HG03565 (cell line): Measurements from ENCODE around the gene KCNT1.
"Not testable (repeated sequence)": the region's sequence is repeated elsewhere in the genome, so short reads cannot be mapped to it uniquely, and the experiment has no call there.

Experiments used
- ATAC-seq: cut with Tn5 transposase; IDR thresholded peaks from one replicate; pipeline ENCODE4 v1.9.1; 2021; ENCODE audit warnings: mild to moderate bottlenecking, moderate library complexity; ENCODE audit not compliant: unreplicated experiment

The KCNT1 gene

DNA sequence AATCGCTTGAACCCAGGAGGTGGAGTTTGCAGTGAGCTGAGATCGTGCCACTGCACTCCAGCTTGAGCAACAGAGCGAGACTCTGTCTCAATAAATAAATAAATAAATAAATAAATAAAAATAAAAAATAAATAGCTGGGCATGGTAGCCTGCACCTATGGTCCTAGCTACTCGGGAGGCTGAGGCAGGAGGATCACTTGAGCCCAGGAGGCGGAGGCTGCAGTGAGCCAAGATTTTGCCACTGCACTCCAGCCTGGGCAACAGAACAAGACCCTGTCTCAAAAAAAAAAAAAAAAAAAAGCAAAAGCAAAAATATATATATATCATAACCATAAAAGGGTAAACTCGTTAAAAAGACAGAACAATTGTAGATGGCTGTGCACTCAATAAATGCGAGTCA lies 29.2 kb upstream of the KCNT1 start:
- not testable (repeated sequence) for ATAC-seq

DNA sequence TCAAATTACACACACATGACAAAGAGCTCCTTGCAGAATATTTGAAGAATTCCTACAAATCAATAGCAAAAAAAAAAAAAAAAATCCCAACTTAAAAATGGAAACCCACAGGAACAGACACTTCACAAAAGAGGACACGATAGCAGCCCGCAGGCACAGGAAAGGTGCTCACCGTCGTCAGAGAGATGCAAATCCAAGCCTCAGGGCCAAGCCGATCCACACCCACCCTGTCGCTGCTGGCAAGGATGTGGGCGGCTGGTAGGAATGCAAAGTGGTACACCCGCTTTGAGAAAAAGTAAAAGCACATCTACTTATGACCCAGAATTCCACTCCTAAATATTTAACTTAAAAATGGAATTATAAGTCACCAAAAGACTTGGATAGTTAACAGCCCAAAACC lies 28.0 kb upstream of the KCNT1 start:
- no peak for ATAC-seq

DNA sequence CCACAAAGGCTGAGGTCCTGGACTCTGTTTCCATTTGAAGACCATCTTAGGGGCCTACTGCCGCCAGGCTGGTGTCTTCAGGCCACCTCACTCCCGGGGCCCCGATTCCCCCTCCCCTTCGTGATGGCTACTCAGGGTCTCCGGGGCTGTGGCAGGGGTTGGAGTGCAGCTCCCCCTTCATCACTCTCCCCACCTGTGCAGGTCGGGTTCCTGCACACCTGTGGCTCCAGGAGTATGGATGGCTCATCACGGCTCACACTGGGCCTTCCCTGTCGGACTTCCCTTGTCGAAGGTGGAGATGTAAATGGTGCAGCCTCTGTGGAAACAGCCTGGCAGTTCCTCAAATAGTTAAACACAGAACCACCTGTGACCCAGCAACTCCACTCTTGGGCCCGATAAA lies 27.0 kb upstream of the KCNT1 start:
- no peak for ATAC-seq

DNA sequence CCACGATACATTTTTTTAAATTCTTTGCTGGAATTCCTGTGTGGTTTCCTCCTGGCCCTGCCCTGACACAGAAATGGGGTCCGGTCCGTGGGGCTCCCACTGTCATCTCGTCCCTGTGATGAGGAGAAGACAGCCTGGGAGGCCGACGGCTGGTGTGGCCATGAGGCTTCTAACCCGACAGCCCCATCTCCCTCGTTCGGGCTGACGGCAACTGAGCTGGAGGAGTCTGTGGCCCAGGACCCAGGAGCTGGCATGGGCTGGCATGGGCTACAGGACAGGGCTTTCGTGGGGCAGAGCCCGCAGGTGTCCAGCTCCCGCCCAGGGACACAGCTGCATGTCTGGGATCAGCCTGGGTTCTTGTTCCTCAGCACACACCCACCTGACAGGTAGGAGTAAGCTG lies 25.1 kb upstream of the KCNT1 start:
- no peak for ATAC-seq

DNA sequence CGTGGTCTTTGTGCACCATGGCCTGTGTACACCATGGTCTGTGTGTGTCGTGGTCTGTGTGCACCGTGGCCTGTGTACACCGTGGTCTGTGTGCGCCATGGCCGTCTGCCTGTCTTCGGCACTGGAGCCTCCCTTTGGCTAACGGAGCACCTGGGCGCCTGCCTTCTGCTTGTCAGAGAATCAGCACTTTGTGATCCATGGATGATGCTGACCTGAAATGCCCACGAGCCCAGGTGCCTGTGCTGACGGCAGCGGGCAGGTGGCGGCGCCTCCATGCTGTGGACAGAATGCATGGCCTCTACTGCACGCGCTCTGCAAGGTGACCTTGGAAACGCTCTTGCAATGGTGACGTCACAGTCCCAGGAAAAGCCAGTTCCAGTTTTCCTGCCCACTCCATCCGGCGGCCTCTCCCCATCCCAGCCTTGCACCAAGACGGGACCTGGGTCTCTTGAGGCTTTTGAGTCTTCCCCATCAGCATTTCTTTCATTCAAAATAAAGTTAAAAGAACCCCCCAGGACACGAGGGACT lies 24.3 kb upstream of the KCNT1 start:
- ATAC-seq, result no peak

DNA sequence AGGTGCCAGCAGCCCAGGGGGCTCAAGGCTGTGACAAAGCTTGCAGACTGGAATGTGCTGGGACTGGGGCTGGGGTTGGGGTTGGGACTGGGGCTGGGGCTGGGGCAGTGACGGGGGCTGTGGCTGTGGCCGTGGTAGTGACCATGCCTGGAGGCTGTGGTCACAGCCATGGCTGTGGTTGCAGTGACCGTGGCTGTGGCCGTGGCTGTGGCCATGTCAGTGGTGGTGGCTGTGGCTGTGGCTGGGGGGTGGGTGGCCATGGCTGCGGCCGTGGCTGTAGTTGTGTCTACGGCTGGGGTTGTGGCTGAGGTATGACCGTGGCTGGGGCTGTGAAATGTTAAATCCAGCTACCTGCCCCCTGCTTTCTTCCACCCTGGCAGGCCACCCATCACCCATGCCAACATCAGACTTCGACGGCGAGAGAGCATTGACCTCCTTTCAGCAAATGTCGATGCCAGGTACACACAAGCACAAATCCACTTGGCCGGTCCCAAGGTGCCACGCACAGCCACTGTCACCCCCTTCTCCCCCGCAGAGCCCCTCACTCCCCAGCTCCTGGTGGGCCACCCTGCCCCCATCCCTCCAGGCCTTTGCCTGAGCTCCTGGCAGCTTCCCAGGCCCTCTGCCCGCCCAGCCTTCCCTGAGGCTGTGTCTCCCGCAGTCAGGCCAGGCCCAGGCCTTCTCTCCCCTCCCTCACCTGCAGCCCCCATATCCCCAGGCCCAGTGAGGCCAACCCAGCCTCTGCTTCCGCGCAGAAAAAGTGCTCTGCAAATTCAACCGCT lies 23.6 kb upstream of the KCNT1 start:
- ATAC-seq, result no peak

DNA sequence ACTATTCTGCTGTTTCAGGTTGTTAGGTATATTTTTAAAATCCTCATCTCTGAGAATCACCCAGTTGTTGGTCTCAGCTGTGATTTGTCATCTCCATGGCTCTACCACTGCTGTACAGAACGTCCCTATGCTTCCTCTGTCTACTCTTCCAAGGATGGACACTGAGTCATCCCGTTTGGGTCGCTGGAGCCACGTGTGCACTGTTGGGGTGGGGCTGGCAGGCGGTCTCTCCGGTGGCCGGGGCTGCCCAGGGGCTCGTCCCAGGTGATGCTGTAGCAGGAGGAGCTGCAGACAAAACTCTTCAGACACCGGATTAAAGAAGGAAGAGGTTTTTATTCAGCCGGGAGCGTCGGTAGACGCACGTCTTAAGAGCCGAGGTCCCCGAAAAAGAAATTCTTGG lies 21.9 kb upstream of the KCNT1 start:
- no peak for ATAC-seq

DNA sequence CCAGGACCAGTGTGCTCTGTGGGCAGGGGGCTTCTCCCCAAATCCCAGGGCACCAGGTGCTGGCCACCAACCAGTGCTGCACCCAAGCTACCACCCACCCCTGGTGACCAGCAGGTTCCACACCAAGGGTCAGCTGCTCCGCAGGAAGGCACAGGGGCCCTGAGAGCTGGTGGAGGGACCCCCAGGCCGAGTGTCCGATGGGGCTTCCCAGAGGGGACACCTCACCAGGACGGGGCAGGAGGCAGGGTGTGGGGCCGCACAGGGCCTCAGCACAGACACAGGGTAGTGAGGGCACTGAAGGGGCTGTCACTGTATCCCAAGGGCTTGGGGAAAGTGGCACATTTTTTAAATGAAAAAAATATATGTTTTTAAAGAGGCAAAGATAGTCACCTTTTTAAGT lies 20.8 kb upstream of the KCNT1 start:
- no peak for ATAC-seq

DNA sequence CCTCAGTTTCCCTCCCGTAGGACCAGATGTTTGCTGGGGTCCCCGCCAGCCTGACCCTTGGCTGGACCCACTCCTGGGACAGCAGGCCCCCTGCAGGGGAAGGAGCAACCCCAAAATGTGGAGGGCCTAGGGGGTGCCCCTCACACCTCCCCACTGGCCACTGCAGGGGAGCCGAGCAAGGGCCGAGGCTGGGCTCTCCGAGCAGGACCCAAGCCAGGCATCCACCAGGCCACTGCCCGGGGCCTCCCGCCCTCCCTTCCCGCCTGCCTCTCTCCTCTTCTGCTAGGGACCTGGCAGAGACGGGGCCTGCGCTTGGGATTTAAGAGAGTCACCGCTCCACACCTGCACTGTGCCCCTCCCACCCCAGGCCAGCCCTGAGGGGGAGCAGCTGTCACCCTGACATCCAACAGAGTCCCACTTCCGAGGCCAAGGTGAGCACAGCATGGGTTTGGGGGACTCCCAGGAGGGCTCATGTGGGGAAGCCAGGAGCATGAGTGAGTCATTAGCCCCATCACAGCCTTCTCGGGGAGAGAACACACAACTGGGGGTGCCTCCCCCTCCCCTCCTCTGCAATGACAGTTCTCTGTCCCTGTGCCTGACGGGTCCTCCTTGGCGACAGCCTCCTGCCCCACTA lies 18.5 kb upstream of the KCNT1 start:
- no peak for ATAC-seq

DNA sequence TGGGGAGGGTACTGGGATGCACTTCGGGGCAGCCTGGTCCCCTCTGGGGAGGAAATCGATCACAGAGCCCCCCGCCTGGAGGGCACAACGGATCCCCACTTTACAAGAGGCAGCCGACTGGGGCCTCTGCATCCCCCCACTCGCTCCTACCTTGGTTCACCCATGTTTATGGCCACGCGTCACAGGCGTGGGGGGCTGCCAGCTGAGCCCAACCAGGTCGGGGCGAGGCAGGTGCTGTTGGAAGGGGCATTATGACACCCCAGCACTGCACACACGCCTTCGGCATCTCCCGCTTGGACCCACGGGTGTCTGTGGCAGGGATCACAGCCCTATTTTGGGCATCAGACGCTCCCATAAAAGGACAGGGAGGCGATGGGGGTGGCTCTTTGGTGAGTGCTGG lies 17.3 kb upstream of the KCNT1 start:
- no peak for ATAC-seq

DNA sequence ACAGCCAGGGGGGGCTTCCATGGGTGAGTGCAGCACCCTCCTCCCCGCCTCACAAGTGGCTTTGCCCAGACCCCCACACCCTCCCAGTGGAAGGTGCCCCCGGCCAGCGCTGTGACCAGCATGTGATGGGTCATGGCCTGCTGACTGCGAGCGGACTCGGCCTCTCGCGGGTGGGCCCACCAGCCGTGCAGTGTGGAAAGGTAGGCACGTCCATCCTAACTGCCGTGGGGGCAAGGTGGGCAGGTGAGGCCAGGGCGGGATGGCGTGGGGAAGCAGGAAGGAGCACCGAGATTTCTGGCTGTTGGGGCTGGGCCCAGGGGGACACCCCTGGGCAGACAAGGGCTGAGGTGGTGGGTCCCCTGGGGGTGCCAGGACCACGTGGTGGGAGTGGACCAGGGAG lies 14.8 kb upstream of the KCNT1 start:
- no peak for ATAC-seq

DNA sequence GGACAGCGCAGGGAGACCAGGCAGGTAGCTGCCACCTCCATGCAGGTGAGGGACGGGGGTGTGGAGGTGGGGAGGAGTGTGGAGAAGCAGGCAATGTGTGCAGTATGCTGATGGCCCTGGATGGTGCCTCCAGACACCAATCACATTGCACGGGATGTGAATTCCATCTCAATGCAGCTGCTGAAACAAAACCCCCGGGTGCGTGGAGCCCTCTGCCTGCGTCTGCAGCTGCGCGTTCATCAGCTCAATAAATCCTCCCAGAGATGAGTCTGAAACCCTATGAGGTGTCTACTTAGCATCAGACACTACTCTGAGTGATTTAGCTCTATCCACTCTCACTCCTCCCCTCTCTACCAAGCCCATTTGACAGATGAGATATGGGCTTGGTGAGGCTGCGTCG lies 13.0 kb upstream of the KCNT1 start:
- ATAC-seq, result no peak

DNA sequence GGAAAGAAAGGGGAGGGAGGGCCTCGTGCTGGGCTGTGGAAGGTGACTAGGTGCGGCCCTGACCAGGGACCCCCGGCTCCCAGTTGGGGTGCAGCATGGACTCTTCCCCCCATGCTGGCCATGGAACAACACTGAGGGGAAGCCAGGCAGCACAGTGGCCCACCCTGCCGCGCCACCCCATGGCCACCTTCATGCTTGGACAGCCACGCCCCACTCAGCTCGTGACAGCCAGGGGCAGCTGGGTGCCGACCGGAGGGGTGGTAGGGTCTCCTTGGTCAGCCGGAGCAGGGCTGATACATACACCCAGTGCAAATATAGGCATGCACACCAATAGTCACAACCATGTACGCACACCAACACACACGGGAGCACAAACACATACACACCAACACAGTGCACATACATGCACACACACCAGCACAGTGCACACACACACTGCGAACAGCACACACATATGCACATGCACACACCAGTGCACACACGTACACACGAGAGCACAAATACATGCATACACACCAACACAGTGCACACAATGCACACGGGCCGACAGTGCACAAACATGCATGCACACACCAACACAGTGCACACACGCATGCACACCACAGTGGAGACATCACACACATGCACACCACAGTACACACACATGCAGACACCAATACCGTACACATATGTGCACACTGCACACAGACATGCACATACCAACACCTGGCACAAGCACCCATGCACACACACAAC lies 11.0 kb upstream of the KCNT1 start:
- ATAC-seq, result no peak

DNA sequence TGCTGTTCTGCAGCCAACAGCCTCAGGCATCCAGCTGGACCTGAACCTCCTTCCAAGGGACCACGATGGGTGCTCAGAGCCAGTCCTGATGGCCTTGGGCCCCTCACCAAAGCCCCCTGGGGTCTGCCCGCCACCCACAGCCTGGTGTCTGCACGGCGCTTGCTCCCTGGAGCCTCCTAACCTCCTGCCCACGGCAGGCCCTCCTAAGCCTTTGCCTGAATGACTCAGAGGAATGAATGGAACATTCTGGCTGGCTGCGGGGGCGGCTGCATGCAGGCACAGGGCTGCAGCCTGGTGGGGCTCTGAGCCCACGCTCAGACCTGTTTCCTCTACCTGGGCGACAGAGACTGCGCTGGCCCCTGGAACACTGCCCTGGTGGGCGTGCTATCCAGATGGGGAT lies 9.6 kb upstream of the KCNT1 start:
- no peak for ATAC-seq

DNA sequence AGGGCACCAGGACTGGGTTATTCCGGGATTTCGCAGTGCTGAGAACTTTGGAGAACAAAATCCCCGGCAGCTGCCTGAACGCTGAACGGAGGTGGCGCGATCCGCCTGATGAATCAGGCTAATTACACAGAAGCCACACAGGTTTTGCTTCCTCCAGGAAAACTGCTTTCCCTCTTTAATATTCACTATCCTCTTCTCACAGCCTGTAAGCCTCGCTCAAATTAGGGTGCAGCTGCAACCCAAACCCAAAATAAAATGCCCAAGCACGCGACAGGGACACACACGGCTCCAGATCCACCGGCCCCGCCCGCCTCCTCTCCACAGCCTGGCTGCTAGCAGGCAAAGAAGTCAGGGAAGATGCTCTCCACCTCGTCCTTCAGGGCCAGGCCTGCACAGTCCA lies 8.7 kb upstream of the KCNT1 start:
- ATAC-seq, result no peak

DNA sequence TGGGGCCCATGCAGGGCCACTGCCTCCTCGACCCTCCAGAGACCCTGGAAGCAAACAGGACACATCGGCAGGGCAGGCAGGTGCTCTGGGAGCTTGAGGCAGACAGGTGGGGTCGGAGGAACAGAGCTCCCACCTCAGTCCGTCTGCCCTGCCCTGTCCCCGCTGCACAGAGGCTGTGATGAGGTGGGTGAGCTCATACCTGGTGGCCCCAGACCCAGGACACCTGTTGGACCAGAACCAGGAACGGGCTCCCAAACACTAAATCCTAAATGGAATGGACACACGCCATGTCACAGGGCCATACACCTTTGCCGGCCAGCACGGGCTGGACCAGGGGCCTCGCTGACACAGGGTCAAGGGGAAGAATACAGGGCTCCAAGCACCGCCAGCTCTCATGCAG lies 8.2 kb upstream of the KCNT1 start:
- no peak for ATAC-seq

DNA sequence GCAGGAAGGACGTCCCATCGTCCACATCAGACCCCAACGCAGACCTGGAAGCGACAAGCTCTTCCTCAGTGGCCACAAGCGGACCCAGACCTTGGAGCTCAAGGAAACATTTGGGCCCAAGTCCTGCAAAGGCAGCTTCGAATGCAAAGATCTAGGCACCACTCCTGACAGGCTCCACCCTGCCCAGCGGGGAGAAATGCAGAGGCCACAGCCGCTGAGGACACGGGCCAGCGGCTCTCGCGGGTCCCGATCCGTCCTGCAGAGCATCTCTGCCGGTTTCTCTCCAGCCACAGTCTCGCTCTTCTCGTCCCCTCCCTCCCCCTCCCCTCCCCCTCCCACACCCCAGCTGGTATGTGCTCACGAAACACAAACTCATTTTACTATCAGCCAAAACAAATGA lies 7.6 kb upstream of the KCNT1 start:
- ATAC-seq, result no peak

DNA sequence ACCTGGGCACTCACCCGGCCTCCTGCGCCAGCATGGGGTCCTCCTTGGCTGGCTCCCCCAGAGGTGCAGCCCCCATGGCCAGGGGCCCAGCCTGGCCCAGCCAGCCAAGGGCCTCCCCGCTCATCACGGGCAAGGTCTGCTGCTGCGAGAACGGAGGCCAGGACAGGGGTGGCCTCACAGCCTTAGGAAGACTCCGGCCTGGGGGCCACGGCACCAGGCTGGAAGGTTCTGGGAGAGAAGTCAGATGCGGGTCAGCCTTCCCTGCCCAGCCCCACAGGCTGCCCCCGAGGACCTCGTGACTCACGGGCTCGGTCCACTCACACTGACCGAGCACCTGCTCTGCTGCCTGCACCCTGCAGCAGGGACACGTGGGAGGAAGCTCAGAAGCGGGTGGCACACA lies 6.9 kb upstream of the KCNT1 start:
- no peak for ATAC-seq

DNA sequence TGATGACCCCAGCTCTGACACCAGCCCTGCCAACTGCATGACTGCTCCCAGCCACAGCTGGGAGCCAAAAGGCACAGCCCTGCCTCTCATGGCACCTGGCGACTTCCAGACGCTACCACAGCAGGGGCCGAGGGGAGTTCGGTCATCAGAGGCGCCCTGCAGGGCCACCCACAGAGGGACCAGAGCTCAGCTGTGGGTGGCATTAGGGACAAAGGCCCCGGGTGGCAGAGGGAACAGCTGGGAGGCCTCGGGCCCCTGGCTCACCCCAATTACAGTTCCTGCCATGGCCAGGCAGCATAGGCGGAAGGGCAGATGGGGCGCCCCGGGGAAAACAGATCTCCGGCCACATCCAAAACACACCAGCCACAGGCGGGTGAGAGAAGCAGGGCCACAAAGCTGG lies 6.3 kb upstream of the KCNT1 start:
- no peak for ATAC-seq

DNA sequence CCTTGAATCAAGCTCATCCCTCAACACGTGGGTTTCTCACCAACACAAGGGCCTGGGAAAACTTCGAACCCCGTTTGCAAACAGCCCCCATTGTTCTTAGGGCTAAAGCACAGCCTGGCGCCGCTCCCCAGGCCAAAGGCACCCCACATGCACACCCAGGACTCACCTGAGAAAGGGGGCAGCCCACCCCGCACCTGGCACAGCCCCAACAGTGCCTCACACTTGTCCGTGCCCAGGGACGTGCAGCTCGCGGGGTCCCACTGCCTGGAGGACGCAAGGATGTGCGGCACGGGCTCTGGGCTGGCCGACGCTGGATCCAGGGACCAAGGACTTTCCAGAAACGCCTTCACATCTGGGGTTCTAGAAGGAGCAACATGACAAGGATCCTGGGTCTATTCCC lies 5.5 kb upstream of the KCNT1 start:
- no peak for ATAC-seq

DNA sequence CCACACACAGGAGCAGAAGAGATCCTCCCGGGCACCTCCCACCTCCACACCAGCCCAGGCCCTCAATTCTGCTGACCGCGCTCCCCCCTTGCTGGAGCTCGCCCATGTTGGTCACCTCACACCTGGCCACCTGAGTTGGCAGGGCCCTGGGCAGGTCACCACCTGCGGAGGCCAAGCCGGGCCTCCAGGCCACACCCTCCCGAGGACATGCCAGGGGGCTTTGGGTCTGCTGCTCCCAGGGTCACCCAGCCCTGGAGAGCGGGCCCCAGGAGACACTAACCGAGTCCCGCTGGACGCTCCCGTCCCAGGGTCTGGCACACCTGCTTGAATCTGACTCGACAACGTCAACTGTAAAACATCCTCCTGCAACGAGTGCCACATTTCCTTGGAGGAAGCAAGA lies 4.8 kb upstream of the KCNT1 start:
- ATAC-seq, result no peak

DNA sequence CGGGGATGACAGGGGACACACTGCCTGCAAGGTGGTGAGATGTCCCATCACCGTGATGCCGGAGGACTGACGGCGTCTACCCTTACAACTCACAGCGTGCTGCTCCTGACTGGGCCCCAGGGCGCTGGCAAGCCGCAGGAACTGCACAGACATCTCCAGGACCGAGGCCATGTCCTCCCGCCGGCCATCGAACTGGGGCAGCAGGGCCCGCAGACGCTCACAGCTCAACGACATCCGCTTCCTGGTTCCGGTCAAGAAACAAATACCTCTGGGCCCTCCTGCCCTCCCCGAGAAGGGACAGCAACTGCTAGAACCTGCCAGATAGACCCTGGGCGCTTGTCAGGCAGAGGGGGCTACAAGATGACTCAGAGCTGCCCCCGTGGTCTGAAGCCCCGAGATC lies 3.7 kb upstream of the KCNT1 start:
- no peak for ATAC-seq
